Uterus (tissue), 2 donors: ENCODE measurements around the gene UBE2D2.

ENCODE experiments used
- CTCF ChIP-seq, 4 experiments: fragments of 200-600 bp in 2 of 4; fragments of 450-650 bp in 2 of 4; sonication (generic) in 2 of 4; IDR thresholded peaks; one replicate each; pipeline ENCODE4 v1.5.1; 2016 to 2019; ENCODE audit warnings: antibody characterized with exemption in 4 of 4, mild to moderate bottlenecking in 2 of 4, moderate library complexity in 1 of 4
- POLR2A ChIP-seq, 2 donors: fragments of 450-650 bp; IDR thresholded peaks; one replicate each; pipeline ENCODE4 v1.6.1; 2016; ENCODE audit warnings: antibody characterized with exemption in 2 of 2, mild to moderate bottlenecking in 1 of 2, moderate library complexity in 1 of 2

GRCh38 chr5:139642213-139642612 is 81.1 kb downstream of the UBE2D2 start:
- TF ChIP-seq CTCF (IDR thresholded peaks at IDR 0.05) (no peak), POLR2A (IDR thresholded peaks at IDR 0.05) (no peak)
